ENCODE measurements around the gene IL12B.
A peak's percentile ranks its signal among the peaks of the same experiment; 100 is the strongest.
"Not testable (repeated sequence)": the region's sequence is repeated elsewhere in the genome, so short reads cannot be mapped to it uniquely, and the experiment has no call there.

The IL12B gene

GRCh38 chr5:159332800-159333544 lies 2.7 kb upstream of the IL12B start:
- DNase-seq (ENCODE audit: low spot score): peak; percentile 23

GRCh38 chr5:159331093-159331973 lies 1.0 kb upstream of the IL12B start:
- peak; percentile 32 for DNase-seq (ENCODE audit: low spot score)

- DNase-seq (ENCODE audit: low spot score): no peak
Observed at GRCh38 chr5:159324986-159325385, 5.3 kb downstream of the IL12B start.

GRCh38 chr5:159324102-159324755 lies 6.1 kb downstream of the IL12B start:
- no peak for DNase-seq (ENCODE audit: low spot score)

- no peak for DNase-seq (ENCODE audit: low spot score)
Observed at GRCh38 chr5:159322180-159322579, 8.1 kb downstream of the IL12B start.

- no peak for DNase-seq (ENCODE audit: low spot score)
Observed at GRCh38 chr5:159319832-159320231, 10.5 kb downstream of the IL12B start.

- no peak for DNase-seq (ENCODE audit: low spot score)
Observed at GRCh38 chr5:159319363-159319762, 10.9 kb downstream of the IL12B start.

GRCh38 chr5:159318448-159318847 lies 11.8 kb downstream of the IL12B start:
- no peak for DNase-seq (ENCODE audit: low spot score)

- DNase-seq (ENCODE audit: low spot score): no peak
Observed at GRCh38 chr5:159317849-159318248, 12.4 kb downstream of the IL12B start.

GRCh38 chr5:159316519-159317383 lies 13.5 kb downstream of the IL12B start:
- peak; percentile 38 for DNase-seq (ENCODE audit: low spot score)

- no peak for DNase-seq (ENCODE audit: low spot score)
Observed at GRCh38 chr5:159313197-159313596, 17.1 kb downstream of the IL12B start.

GRCh38 chr5:159311063-159311462 lies 19.2 kb downstream of the IL12B start:
- DNase-seq (ENCODE audit: low spot score): no peak

GRCh38 chr5:159310511-159310910 lies 19.8 kb downstream of the IL12B start:
- DNase-seq (ENCODE audit: low spot score): no peak

- DNase-seq (ENCODE audit: low spot score): peak; percentile 8
Observed at GRCh38 chr5:159309689-159310433, 20.4 kb downstream of the IL12B start.

GRCh38 chr5:159304961-159305595 lies 25.2 kb downstream of the IL12B start:
- DNase-seq (ENCODE audit: low spot score): no peak

- no peak for DNase-seq (ENCODE audit: low spot score)
Observed at GRCh38 chr5:159303286-159303685, 27.0 kb downstream of the IL12B start.

GRCh38 chr5:159301929-159302860 lies 28.1 kb downstream of the IL12B start:
- DNase-seq (ENCODE audit: low spot score): not testable (repeated sequence)

- DNase-seq (ENCODE audit: low spot score): no peak
Observed at GRCh38 chr5:159301466-159301865, 28.8 kb downstream of the IL12B start.

- DNase-seq (ENCODE audit: low spot score): not testable (repeated sequence)
Observed at GRCh38 chr5:159297300-159297699, 33.0 kb downstream of the IL12B start.

Data from Ammon's horn (tissue), 1 donor.